K562 (cell line): ENCODE measurements around the gene ATP2B1. TPM values are rescaled to one million over a fixed set of nuclear protein-coding genes. Genes with fewer than 3 reads are reported as not detected.
A peak's percentile ranks its signal among the peaks of the same experiment; 100 is the strongest.

Source experiments
- CEBPG ChIP-seq, 3 experiments: fragments of 200-800 bp in 1 of 3; sonication (Bioruptor generic) in 1 of 3; sonication (generic) in 1 of 3; formaldehyde crosslinking in 1 of 3; IDR thresholded peaks in 2 of 3; conservative IDR thresholded peaks in 1 of 3; 2 replicates each; pipeline versions ENCODE4 v1.6.1 to v1.8.0; 2016 to 2022; ENCODE audit warnings: missing compliant biosample characterization in 2 of 3, missing genetic modification characterization in 2 of 3, mild to moderate bottlenecking in 1 of 3, missing genetic modification reagents in 1 of 3
- ETV1 ChIP-seq: fragments of 450-650 bp; conservative IDR thresholded peaks from 2 replicates; pipeline ENCODE4 v1.6.1; 2016; ENCODE audit warnings: missing genetic modification characterization, control low read depth, low read depth, missing compliant biosample characterization
- HDAC1 ChIP-seq, 2 experiments: fragments of 450-650 bp; IDR thresholded peaks; 2 replicates each; pipeline ENCODE4 v1.6.1; 2016 to 2017; ENCODE audit warnings: inconsistent platforms in 1 of 2, mild to moderate bottlenecking in 1 of 2, moderate library complexity in 1 of 2
- HIVEP1 ChIP-seq: fragments of 250-450 bp; sonication (Bioruptor Pico); IDR thresholded peaks from 2 replicates; pipeline ENCODE4 v1.4.0; 2020; ENCODE audit warnings: mild to moderate bottlenecking
- JUNB ChIP-seq: fragments of 450-650 bp; formaldehyde crosslinking; conservative IDR thresholded peaks from 2 replicates; pipeline ENCODE4 v1.4.0; 2020; ENCODE audit warnings: mild to moderate bottlenecking
- KDM1A ChIP-seq, 2 experiments: fragments of 450-650 bp; IDR thresholded peaks; 2 replicates each; pipeline ENCODE4 v1.6.1; 2016; ENCODE audit warnings: mild to moderate bottlenecking in 2 of 2
- L3MBTL2 ChIP-seq: fragments of 450-650 bp; IDR thresholded peaks from 2 replicates; pipeline ENCODE4 v1.6.1; 2016; ENCODE audit warnings: mild to moderate bottlenecking, moderate library complexity
- MTA3 ChIP-seq: fragments of 450-650 bp; formaldehyde crosslinking; IDR thresholded peaks from 2 replicates; pipeline ENCODE4 v1.6.1; 2017; ENCODE audit warnings: mild to moderate bottlenecking, borderline replicate concordance
- PML ChIP-seq: IDR thresholded peaks from 2 replicates; pipeline ENCODE4 v1.6.1; 2012; ENCODE audit warnings: low read length, inconsistent platforms
- SAFB ChIP-seq: fragments of 200-400 bp; formaldehyde crosslinking; IDR thresholded peaks from 2 replicates; pipeline ENCODE4 v1.6.1; 2017; ENCODE audit warnings: low read depth, low read length, borderline replicate concordance
- ZEB2 ChIP-seq: fragments of 450-650 bp; IDR thresholded peaks from 2 replicates; pipeline ENCODE4 v1.6.1; 2016
- ZNF217 ChIP-seq: sonication (generic); formaldehyde crosslinking; IDR thresholded peaks from 2 replicates; pipeline ENCODE4 v1.8.0; 2022; ENCODE audit warnings: mild to moderate bottlenecking, missing genetic modification reagents
- ZNF707 ChIP-seq: fragments of 250-450 bp; sonication (Bioruptor Pico); conservative IDR thresholded peaks from 2 replicates; pipeline ENCODE4 v1.8.0; 2022; ENCODE audit warnings: inconsistent platforms, mild to moderate bottlenecking, moderate library complexity
- polyA plus RNA-seq, 8 experiments: library from polyadenylated mRNA; depleted of rRNA in 4 of 8; stranded (reverse) in 5 of 8; unstranded in 3 of 8; fragments of >200 nt; fragmentation: Nextera tagmentation in 2 of 8; fragmentation: Illumina TruSeq in 1 of 8; extraction: Ambion mirVana in 2 of 8; extraction: Trizol in 1 of 8; gene quantifications; 2 replicates each; pipeline versions ENCODE4 v1.2.1 to v1.2.3, GENCODE V29; 2011 to 2014; ENCODE audit warnings: inconsistent platforms in 1 of 8, missing spikeins in 1 of 8
- total RNA-seq, 7 experiments: library from RNA; depleted of rRNA in 6 of 7; stranded (reverse); fragments of >200 nt in 6 of 7; fragmentation: Illumina TruSeq in 2 of 7; extraction: Trizol in 2 of 7; gene quantifications; 2 replicates each; pipeline versions ENCODE4 v1.2.1 to v1.2.3, GENCODE V29; 2011 to 2021; ENCODE audit warnings: low replicate concordance in 1 of 7
- TF ChIP-seq, protein P1 (sequence below): sonication (generic); formaldehyde crosslinking; IDR thresholded peaks from 2 replicates; pipeline ENCODE4 v1.8.0; 2023; ENCODE audit warnings: mild to moderate bottlenecking, missing genetic modification reagents
- TF ChIP-seq, protein P2 (sequence below): fragments of 250-450 bp; sonication (Bioruptor Pico); IDR thresholded peaks from 2 replicates; pipeline ENCODE4 v1.8.0; 2022; ENCODE audit warnings: moderate library complexity, mild to moderate bottlenecking, inconsistent platforms
- TF ChIP-seq, protein P3 (sequence below), 2 experiments: IDR thresholded peaks; 2 replicates each; pipeline ENCODE4 v1.6.1; 2012; ENCODE audit warnings: improper control_type of control experiment in 2 of 2, low read depth in 2 of 2, low read length in 2 of 2, borderline replicate concordance in 1 of 2

Gene ATP2B1
- total and polyA plus RNA-seq, 9 of the 15 experiments (the other 6 are each of a cell fraction or from before 2014, with no cell fraction given) = 8.6 to 39.0 (median 27.8) TPM

DNA sequence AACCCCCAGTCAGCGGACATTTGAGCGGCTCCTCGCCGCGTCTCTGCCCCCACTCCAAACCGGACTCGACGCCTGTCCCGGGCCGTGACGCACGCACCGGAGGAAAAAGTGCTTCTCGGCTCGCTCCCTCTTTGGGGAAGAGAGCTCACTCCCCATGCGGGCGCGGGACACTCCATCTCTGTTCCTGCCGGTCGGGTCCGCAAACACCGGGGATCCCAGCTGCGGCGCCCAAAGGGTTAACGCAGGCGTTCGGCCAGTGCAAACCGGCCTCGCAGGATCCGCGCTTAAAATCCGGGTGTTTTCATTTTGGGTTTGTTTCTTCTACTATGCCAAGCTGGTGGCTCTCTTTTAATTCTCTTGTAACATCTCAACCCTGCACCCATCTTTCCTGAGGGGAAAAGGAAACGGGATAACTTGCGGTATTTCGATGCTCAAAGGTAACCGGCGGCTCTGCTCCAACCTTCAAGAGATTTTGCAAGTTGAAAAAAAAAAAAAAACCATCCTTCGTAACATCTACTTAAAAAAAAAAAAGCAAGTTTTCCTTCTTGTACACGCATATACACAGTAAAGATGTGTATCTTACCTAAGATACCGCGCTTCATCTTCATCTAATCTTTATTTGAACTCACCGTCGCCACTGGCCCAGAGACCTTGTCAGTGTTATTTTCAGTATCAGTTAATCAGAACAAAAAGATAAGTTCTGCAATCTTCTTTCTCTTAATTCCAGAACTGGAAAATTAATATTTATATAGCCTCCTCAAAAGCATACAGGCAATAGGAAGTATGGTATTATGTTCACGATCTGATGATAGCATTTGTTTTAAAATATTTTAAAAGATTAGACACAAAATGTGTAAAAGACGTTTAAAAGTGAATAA lies 1.6 kb upstream of the ATP2B1 start (continued):
- TF ChIP-seq, protein P1, sequence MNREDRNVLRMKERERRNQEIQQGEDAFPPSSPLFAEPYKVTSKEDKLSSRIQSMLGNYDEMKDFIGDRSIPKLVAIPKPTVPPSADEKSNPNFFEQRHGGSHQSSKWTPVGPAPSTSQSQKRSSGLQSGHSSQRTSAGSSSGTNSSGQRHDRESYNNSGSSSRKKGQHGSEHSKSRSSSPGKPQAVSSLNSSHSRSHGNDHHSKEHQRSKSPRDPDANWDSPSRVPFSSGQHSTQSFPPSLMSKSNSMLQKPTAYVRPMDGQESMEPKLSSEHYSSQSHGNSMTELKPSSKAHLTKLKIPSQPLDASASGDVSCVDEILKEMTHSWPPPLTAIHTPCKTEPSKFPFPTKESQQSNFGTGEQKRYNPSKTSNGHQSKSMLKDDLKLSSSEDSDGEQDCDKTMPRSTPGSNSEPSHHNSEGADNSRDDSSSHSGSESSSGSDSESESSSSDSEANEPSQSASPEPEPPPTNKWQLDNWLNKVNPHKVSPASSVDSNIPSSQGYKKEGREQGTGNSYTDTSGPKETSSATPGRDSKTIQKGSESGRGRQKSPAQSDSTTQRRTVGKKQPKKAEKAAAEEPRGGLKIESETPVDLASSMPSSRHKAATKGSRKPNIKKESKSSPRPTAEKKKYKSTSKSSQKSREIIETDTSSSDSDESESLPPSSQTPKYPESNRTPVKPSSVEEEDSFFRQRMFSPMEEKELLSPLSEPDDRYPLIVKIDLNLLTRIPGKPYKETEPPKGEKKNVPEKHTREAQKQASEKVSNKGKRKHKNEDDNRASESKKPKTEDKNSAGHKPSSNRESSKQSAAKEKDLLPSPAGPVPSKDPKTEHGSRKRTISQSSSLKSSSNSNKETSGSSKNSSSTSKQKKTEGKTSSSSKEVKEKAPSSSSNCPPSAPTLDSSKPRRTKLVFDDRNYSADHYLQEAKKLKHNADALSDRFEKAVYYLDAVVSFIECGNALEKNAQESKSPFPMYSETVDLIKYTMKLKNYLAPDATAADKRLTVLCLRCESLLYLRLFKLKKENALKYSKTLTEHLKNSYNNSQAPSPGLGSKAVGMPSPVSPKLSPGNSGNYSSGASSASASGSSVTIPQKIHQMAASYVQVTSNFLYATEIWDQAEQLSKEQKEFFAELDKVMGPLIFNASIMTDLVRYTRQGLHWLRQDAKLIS (CRISPR knock-in tag) = peak; percentile 92; the same call in 1 of the 2 replicates
- TF ChIP-seq, protein P2, sequence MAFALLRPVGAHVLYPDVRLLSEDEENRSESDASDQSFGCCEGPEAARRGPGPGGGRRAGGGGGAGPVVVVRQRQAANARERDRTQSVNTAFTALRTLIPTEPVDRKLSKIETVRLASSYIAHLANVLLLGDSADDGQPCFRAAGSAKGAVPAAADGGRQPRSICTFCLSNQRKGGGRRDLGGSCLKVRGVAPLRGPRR (CRISPR knock-in tag) = no peak
- TF ChIP-seq ZEB2 = 0 out of 2 replicates have a peak, but pooled peaks have one; percentile 22
- no peak for TF ChIP-seq JUNB (CRISPR knock-in tag)
- TF ChIP-seq SAFB = no peak
- TF ChIP-seq, protein P3, sequence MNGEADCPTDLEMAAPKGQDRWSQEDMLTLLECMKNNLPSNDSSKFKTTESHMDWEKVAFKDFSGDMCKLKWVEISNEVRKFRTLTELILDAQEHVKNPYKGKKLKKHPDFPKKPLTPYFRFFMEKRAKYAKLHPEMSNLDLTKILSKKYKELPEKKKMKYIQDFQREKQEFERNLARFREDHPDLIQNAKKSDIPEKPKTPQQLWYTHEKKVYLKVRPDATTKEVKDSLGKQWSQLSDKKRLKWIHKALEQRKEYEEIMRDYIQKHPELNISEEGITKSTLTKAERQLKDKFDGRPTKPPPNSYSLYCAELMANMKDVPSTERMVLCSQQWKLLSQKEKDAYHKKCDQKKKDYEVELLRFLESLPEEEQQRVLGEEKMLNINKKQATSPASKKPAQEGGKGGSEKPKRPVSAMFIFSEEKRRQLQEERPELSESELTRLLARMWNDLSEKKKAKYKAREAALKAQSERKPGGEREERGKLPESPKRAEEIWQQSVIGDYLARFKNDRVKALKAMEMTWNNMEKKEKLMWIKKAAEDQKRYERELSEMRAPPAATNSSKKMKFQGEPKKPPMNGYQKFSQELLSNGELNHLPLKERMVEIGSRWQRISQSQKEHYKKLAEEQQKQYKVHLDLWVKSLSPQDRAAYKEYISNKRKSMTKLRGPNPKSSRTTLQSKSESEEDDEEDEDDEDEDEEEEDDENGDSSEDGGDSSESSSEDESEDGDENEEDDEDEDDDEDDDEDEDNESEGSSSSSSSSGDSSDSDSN (IDR thresholded peaks at IDR 0.05; ENCODE audit: borderline replicate concordance in 1 of 2, low read depth in 2 of 2, low read length in 2 of 2) = peak in 1 of 2 experiments; percentile 41; a peak in 1 of 4 replicates
- 0 out of 4 replicates have a peak, but pooled peaks of 1 of the 2 experiments have one; percentile 5 for TF ChIP-seq KDM1A (IDR thresholded peaks at IDR 0.05)
- no peak; the same call in 1 of the 2 replicates for TF ChIP-seq ETV1
- peak; percentile 88 for TF ChIP-seq L3MBTL2
- TF ChIP-seq ZNF707 (CRISPR knock-in tag) = no peak
- TF ChIP-seq CEBPG (CRISPR knock-in tag; IDR thresholded peaks at IDR 0.05) = no peak
- no peak for TF ChIP-seq CEBPG (tag; conservative IDR thresholded peaks at IDR 0.05 in 1 of 2, IDR thresholded peaks at IDR 0.05 in 1 of 2)
- TF ChIP-seq MTA3 = peak; percentile 53; the same call in 1 of the 2 replicates
- no peak for TF ChIP-seq ZNF217
- TF ChIP-seq HDAC1 (IDR thresholded peaks at IDR 0.05) = peak in 1 of 2 experiments; percentile 32; a peak in 1 of 4 replicates
- TF ChIP-seq PML = no peak
- TF ChIP-seq HIVEP1 (CRISPR knock-in tag) = no peak
